Tibial nerve (tissue), 4 donors: ENCODE data around the gene CPZ.

ENCODE experiments used
- CTCF ChIP-seq, 5 experiments: fragments of 200-600 bp in 3 of 5; fragments of 450-650 bp in 2 of 5; sonication (generic) in 3 of 5; IDR thresholded peaks; one replicate each; pipeline ENCODE4 v1.5.1; 2016 to 2019; ENCODE audit warnings: antibody characterized with exemption in 5 of 5, mild to moderate bottlenecking in 3 of 5, moderate library complexity in 2 of 5
- EP300 ChIP-seq, 2 donors: sonication (generic); formaldehyde crosslinking; IDR thresholded peaks; one replicate each; pipeline ENCODE4 v1.6.1; 2017; ENCODE audit warnings: antibody characterized with exemption in 2 of 2, mild to moderate bottlenecking in 1 of 2
- POLR2A ChIP-seq, 2 donors: fragments of 450-650 bp; IDR thresholded peaks; one replicate each; pipeline ENCODE4 v1.6.1; 2017; ENCODE audit warnings: antibody characterized with exemption in 2 of 2, mild to moderate bottlenecking in 2 of 2, moderate library complexity in 2 of 2

DNA sequence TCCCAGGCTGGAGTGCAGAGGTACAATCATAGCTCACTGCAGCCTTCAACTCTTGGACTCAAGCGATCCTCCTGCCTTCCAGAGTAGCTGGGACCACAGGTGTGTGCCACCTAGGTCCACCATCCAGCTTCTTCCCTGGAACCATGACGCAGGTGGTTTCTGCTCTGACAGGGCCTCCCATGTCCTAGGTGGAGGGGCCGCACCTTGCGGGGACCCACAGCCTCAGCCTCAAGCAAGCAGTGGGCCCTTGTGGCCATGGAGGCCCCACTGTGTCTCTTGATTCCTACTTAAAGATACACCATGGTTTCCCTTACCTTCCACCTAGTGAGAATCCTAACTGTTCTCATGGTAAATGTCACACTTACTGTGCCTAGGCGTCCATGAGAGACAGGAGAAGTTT, 19.3 kb upstream of the CPZ start:
- TF ChIP-seq CTCF (IDR thresholded peaks at IDR 0.05) (no peak), EP300 (IDR thresholded peaks at IDR 0.05) (no peak), POLR2A (IDR thresholded peaks at IDR 0.05) (no peak)
